ENCODE results near the gene POLR2I. TPM values are rescaled to one million over a fixed set of nuclear protein-coding genes. Genes with fewer than 3 reads are reported as not detected.

The POLR2I gene
- total and polyA plus RNA-seq, 9 of the 15 experiments (the other 6 are each of a cell fraction or from before 2014, with no cell fraction given), result 28.0 to 283 (median 123) TPM

- TF ChIP-seq ATF6 (CRISPR knock-in tag; IDR thresholded peaks at IDR 0.05) (peak; percentile 91; the same call in 1 of the 2 replicates), ZBTB9 (CRISPR knock-in tag; IDR thresholded peaks at IDR 0.05) (peak; percentile 84; the same call in 1 of the 2 replicates), TFAP4 (CRISPR knock-in tag; IDR thresholded peaks at IDR 0.05; ENCODE audit: borderline replicate concordance) (no peak), ZNF449 (CRISPR knock-in tag; IDR thresholded peaks at IDR 0.05) (no peak; the same call in 1 of the 2 replicates), PBX2 (CRISPR knock-in tag; IDR thresholded peaks at IDR 0.05; ENCODE audit: low read depth) (no peak), PBX2 (tag; conservative IDR thresholded peaks at IDR 0.05; ENCODE audit: low read depth) (no peak), HDAC1 (IDR thresholded peaks at IDR 0.05) (peak in 1 of 2 experiments; percentile 94; a peak in 2 of 4 replicates), RBM17 (IDR thresholded peaks at IDR 0.05; ENCODE audit: borderline replicate concordance, low read depth, low read length) (no peak), USF2 (CRISPR knock-in tag; IDR thresholded peaks at IDR 0.05) (peak; percentile 86), SREBF1 (IDR thresholded peaks at IDR 0.05; ENCODE audit: borderline replicate concordance, low read depth, low read length) (0 out of 2 replicates have a peak, but pooled peaks have one; percentile 8), PHB (CRISPR knock-in tag; IDR thresholded peaks at IDR 0.05) (0 out of 2 replicates have a peak, but pooled peaks have one; percentile 31), ZNF589 (CRISPR knock-in tag; IDR thresholded peaks at IDR 0.05; ENCODE audit: low read depth) (peak; percentile 85), CTCF (IDR thresholded peaks at IDR 0.05 in 2 of 3, conservative IDR thresholded peaks at IDR 0.05 in 1 of 3; ENCODE audit: insufficient read depth in 2 of 3, low read depth in 1 of 3, low read length in 3 of 3) (0 out of 6 replicates have a peak, but pooled peaks of 1 of the 3 experiments have one; percentile 5)
Measured at GRCh38 chr19:36114721-36115452, at the start of gene POLR2I (continued).

All from K562 (cell line).